NB4 (cell line): ENCODE measurements around the gene TM4SF4.

Source experiments
- MYC ChIP-seq: IDR thresholded peaks from 2 replicates; pipeline ENCODE4 v1.6.1; 2011; ENCODE audit warnings: low read depth, low read length
- POLR2A ChIP-seq: IDR thresholded peaks from 2 replicates; pipeline ENCODE4 v1.6.1; 2011; ENCODE audit warnings: mild to moderate bottlenecking; ENCODE audit not compliant: insufficient read length; ENCODE audit errors: extremely low read depth
- TF ChIP-seq, protein P1 (sequence below): IDR thresholded peaks from one replicate; pipeline ENCODE4 v1.5.1; 2012; ENCODE audit warnings: low read depth, low read length
- TF ChIP-seq, protein P2 (sequence below): IDR thresholded peaks from 2 replicates; pipeline ENCODE4 v1.6.1; 2011; ENCODE audit warnings: low read depth, low read length

DNA sequence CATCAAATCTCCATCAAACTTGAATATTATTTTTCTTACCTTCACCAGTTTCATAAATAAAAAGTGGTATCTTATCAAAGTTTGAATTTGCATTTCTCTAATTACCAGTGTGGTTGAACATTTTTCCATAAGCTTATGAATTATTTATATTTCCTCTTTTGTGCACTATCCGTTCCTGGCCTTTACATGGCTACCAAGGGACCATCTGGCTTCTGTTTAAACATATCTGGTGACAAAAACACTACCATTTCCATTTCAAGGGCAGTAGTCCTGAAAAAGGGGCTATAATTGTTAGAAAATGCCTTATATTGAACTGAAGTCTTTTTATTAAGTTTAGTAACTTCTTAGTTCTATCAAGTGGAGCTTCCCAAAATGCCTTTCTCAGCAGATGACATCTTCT lies 44.3 kb upstream of the TM4SF4 start:
- TF ChIP-seq MYC (no peak), POLR2A (no peak)
- TF ChIP-seq, protein P1, sequence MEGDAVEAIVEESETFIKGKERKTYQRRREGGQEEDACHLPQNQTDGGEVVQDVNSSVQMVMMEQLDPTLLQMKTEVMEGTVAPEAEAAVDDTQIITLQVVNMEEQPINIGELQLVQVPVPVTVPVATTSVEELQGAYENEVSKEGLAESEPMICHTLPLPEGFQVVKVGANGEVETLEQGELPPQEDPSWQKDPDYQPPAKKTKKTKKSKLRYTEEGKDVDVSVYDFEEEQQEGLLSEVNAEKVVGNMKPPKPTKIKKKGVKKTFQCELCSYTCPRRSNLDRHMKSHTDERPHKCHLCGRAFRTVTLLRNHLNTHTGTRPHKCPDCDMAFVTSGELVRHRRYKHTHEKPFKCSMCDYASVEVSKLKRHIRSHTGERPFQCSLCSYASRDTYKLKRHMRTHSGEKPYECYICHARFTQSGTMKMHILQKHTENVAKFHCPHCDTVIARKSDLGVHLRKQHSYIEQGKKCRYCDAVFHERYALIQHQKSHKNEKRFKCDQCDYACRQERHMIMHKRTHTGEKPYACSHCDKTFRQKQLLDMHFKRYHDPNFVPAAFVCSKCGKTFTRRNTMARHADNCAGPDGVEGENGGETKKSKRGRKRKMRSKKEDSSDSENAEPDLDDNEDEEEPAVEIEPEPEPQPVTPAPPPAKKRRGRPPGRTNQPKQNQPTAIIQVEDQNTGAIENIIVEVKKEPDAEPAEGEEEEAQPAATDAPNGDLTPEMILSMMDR, result no peak
- TF ChIP-seq, protein P2, sequence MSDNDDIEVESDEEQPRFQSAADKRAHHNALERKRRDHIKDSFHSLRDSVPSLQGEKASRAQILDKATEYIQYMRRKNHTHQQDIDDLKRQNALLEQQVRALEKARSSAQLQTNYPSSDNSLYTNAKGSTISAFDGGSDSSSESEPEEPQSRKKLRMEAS, result no peak
